Smooth muscle cell (in vitro differentiated cells): ENCODE results near the gene ZNF618. TPM values are rescaled to one million over a fixed set of nuclear protein-coding genes. Genes with fewer than 3 reads are reported as not detected.

ENCODE experiments used
- DNase-seq: peaks from one replicate; lab custom pipeline; 2025; ENCODE audit not compliant: unreplicated experiment; lab: John Stamatoyannopoulos, UW
- H2AFZ ChIP-seq: fragments of 200-600 bp; sonication (generic); 2 replicates; pipeline ENCODE4 v1.6.0; 2016; ENCODE audit warnings: antibody characterized with exemption, low read depth, mild to moderate bottlenecking
- H3F3A ChIP-seq: fragments of 200-600 bp; sonication (generic); 2 replicates; pipeline ENCODE4 v1.6.0; 2017; ENCODE audit warnings: antibody characterized with exemption, low read depth
- H3K27ac ChIP-seq: fragments of 200-600 bp; sonication (generic); 2 replicates; pipeline ENCODE4 v1.5.1; 2016; ENCODE audit warnings: low read depth, mild to moderate bottlenecking
- H3K27me3 ChIP-seq: fragments of 200-600 bp; sonication (generic); 2 replicates; pipeline ENCODE4 v1.6.1; 2016; ENCODE audit warnings: low read depth, mild to moderate bottlenecking
- H3K36me3 ChIP-seq: fragments of 200-600 bp; sonication (generic); 2 replicates; pipeline ENCODE4 v1.5.1; 2016; ENCODE audit warnings: low read depth
- H3K4me1 ChIP-seq: fragments of 200-600 bp; sonication (generic); 2 replicates; pipeline ENCODE4 v1.5.1; 2016; ENCODE audit warnings: low read depth
- H3K4me2 ChIP-seq: fragments of 200-600 bp; sonication (generic); 2 replicates; pipeline ENCODE4 v1.6.0; 2016; ENCODE audit warnings: mild to moderate bottlenecking
- H3K4me3 ChIP-seq: fragments of 200-600 bp; sonication (generic); 2 replicates; pipeline ENCODE4 v1.5.1; 2016; ENCODE audit warnings: mild to moderate bottlenecking
- H3K79me2 ChIP-seq: fragments of 200-600 bp; sonication (generic); 2 replicates; pipeline ENCODE4 v1.6.0; 2016; ENCODE audit warnings: low read depth, mild to moderate bottlenecking
- H3K9ac ChIP-seq: fragments of 200-600 bp; sonication (generic); 2 replicates; pipeline ENCODE4 v1.6.0; 2016; ENCODE audit warnings: low read depth
- H3K9me3 ChIP-seq: fragments of 200-600 bp; sonication (generic); replicated peaks from 2 replicates; pipeline ENCODE4 v1.5.1; 2016; ENCODE audit warnings: low read depth
- H4K20me1 ChIP-seq: fragments of 200-600 bp; sonication (generic); 2 replicates; pipeline ENCODE4 v1.6.0; 2016; ENCODE audit warnings: low read depth
- WGBS: methylation state at CpG from one replicate; pipeline ENCODE4 v1.1.7; 2016; ENCODE audit warnings: low lambda C conversion rate; 5-methylcytosine and 5-hydroxymethylcytosine counted together
- polyA plus RNA-seq: library from polyadenylated mRNA; unstranded; fragments of >200 nt; fragmentation: Nextera tagmentation; extraction: Ambion mirVana; gene quantifications from 2 replicates; pipeline ENCODE4 v1.2.1, GENCODE V29; 2016
- total RNA-seq: library from RNA; depleted of rRNA; stranded (reverse); fragments of >200 nt; gene quantifications from 2 replicates; pipeline ENCODE4 v1.2.3, GENCODE V29; 2014
- TF ChIP-seq, protein P1 (sequence below): fragments of 200-600 bp; sonication (generic); IDR thresholded peaks from 2 replicates; pipeline ENCODE4 v1.5.1; 2017; ENCODE audit warnings: borderline replicate concordance, mild to moderate bottlenecking, antibody characterized with exemption; ENCODE audit not compliant: insufficient read depth, poor library complexity, severe bottlenecking

Gene ZNF618, protein sequence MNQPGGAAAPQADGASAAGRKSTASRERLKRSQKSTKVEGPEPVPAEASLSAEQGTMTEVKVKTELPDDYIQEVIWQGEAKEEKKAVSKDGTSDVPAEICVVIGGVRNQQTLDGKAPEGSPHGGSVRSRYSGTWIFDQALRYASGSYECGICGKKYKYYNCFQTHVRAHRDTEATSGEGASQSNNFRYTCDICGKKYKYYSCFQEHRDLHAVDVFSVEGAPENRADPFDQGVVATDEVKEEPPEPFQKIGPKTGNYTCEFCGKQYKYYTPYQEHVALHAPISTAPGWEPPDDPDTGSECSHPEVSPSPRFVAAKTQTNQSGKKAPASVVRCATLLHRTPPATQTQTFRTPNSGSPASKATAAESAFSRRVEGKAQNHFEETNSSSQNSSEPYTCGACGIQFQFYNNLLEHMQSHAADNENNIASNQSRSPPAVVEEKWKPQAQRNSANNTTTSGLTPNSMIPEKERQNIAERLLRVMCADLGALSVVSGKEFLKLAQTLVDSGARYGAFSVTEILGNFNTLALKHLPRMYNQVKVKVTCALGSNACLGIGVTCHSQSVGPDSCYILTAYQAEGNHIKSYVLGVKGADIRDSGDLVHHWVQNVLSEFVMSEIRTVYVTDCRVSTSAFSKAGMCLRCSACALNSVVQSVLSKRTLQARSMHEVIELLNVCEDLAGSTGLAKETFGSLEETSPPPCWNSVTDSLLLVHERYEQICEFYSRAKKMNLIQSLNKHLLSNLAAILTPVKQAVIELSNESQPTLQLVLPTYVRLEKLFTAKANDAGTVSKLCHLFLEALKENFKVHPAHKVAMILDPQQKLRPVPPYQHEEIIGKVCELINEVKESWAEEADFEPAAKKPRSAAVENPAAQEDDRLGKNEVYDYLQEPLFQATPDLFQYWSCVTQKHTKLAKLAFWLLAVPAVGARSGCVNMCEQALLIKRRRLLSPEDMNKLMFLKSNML
- total RNA-seq, result 7.7 and 9.9 TPM in 2 replicates
- 17.4 and 19.5 TPM in 2 replicates for polyA plus RNA-seq

DNA sequence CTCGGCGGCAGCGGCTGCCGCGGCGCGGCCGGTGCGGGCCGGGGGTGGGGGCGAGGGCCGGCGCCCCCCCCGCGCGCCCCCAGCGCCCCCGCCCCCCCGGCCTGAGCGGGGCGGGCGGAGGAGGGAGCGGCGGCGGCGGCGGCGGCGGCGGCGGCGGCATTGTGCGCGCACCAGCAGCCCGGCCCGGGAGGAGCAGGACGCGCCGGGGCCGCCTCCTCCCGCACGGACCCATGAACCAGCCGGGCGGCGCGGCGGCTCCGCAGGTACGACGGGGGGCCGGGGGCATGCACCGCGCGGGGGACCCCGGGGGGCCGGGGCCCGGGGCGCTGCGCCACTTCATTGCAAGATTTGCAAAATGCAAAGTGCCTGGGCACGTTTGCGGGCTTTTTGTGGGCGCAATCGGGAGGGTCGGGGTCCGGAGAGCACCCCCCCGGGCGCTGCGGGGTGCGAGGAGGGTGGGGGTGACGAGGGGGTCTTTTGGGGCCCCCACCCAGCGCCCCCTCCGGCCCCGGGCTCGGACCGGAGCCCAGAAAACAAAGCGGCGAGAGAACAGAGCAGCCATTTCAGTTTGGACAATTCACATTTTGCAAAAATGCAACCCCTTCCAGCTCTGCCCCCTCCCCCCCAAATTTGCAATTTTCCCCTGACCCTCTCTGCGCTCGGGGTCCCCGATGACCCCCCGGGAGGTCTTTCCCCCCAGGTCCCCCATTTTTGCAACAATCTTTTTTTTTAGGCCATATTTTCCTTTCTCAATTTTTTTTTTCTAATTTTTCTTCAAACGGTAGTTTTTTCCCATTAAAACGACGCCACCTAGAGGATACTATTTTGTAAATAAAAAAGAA lies at the start of gene ZNF618:
TSS of gene ZNF618 (plus strand) at position 159 of the 842 bp plus-strand sequence. CDS start at position 231, 72 bp downstream.
- H3K79me2 ChIP-seq, result peaks cover 52% of the 10 kb centered on the region
- H2AFZ ChIP-seq, result peak within 1 kb of the TSS; percentile 97
- peak within 1 kb of the TSS; percentile 98 for H3K4me2 ChIP-seq
- TF ChIP-seq, protein P1, sequence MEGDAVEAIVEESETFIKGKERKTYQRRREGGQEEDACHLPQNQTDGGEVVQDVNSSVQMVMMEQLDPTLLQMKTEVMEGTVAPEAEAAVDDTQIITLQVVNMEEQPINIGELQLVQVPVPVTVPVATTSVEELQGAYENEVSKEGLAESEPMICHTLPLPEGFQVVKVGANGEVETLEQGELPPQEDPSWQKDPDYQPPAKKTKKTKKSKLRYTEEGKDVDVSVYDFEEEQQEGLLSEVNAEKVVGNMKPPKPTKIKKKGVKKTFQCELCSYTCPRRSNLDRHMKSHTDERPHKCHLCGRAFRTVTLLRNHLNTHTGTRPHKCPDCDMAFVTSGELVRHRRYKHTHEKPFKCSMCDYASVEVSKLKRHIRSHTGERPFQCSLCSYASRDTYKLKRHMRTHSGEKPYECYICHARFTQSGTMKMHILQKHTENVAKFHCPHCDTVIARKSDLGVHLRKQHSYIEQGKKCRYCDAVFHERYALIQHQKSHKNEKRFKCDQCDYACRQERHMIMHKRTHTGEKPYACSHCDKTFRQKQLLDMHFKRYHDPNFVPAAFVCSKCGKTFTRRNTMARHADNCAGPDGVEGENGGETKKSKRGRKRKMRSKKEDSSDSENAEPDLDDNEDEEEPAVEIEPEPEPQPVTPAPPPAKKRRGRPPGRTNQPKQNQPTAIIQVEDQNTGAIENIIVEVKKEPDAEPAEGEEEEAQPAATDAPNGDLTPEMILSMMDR, result peak; percentile 62
- peaks cover 18% of the 10 kb centered on the region for H3K4me1 ChIP-seq
- H3K27ac ChIP-seq, result peak within 1 kb of the TSS; percentile 7
- peak within 1 kb of the TSS; percentile 83 for H3K9ac ChIP-seq
- H4K20me1 ChIP-seq, result peaks cover 18% of the 10 kb centered on the region
- H3K27me3 ChIP-seq, result no peaks in the 10 kb centered on the region
- no peaks in the 10 kb centered on the region for H3K9me3 ChIP-seq
- no peak for DNase-seq
- H3F3A ChIP-seq, result no peaks in the 10 kb centered on the region
- H3K4me3 ChIP-seq, result peak within 1 kb of the TSS; percentile 100
- under 1% methylated on average over 13 of the region's 84 CpGs for WGBS
- no peaks in the 10 kb centered on the region for H3K36me3 ChIP-seq

DNA sequence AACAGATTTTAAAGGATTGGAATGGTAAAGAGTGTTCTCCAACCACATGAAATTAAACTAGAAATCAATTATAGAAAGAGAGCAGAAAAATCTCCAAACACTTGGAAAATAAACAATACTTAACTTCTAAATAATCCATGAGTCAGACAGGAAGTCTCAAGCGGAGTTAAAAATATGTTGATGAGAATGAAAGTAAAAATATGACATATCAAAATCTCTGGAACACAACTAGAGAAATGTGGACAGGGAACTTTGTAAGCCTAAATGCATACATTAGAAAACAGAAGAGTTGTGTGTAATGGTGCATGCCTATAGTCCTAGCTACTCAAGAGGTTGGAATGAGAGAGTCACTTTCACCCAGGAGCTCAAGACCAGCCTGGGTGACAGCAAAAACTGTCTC lies 47.9 kb upstream of the ZNF618 start:
- no peak overlapping the region for H3K9ac ChIP-seq
- H3K4me2 ChIP-seq, result no peak overlapping the region
- no peaks in the 10 kb centered on the region for H3F3A ChIP-seq
- no peak overlapping the region for H3K4me3 ChIP-seq
- TF ChIP-seq, protein P1, result no peak
- DNase-seq, result no peak
- H4K20me1 ChIP-seq, result no peaks in the 10 kb centered on the region
- no peaks in the 10 kb centered on the region for H3K4me1 ChIP-seq
- no peaks in the 10 kb centered on the region for H3K79me2 ChIP-seq
- no peaks in the 10 kb centered on the region for H3K9me3 ChIP-seq
- no peaks in the 10 kb centered on the region for H3K27me3 ChIP-seq
- no peak overlapping the region for H2AFZ ChIP-seq
- no peaks in the 10 kb centered on the region for H3K36me3 ChIP-seq
- no peak overlapping the region for H3K27ac ChIP-seq
- 90% methylated on average over 1 of the region's 1 CpG for WGBS

DNA sequence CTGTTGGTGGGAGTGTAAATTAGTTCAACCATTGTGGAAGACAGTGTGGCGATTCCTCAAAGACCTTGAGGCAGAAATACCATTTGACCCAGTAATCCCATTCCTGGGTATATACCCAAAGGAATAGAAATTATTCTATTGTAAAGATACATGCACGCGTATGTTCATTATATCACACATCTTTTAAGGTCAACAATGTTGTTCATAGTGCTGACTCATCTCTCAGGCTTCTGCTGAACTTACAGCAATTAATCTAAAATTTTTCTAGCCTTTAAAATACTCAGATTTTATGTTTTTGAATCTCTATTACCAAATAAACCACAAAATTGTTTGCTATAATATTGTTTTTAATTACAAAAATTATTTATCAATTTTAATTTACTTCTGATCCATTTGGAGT lies 38.8 kb upstream of the ZNF618 start:
- DNase-seq, result no peak
- Histone ChIP-seq H2AFZ (no peak overlapping the region), H3K9me3 (no peaks in the 10 kb centered on the region), H3K79me2 (no peaks in the 10 kb centered on the region), H3K4me3 (no peak overlapping the region), H3K9ac (no peak overlapping the region), H3F3A (no peaks in the 10 kb centered on the region), H3K4me1 (no peaks in the 10 kb centered on the region), H3K4me2 (no peak overlapping the region), H3K36me3 (no peaks in the 10 kb centered on the region), H4K20me1 (no peaks in the 10 kb centered on the region), H3K27me3 (no peaks in the 10 kb centered on the region), H3K27ac (no peak overlapping the region)
- TF ChIP-seq, protein P1, result no peak
- 95% methylated on average over 3 of the region's 3 CpGs for WGBS
